PC-9 (cell line): ENCODE measurements around the gene AP1G1.

Source experiments
- CTCF ChIP-seq: fragments of 200-600 bp; sonication (generic); conservative IDR thresholded peaks from 2 replicates; pipeline ENCODE4 v1.6.1; 2017; ENCODE audit warnings: mixed run types, antibody characterized with exemption, mild to moderate bottlenecking, moderate library complexity
- EZH2 ChIP-seq: fragments of 200-600 bp; sonication (generic); IDR thresholded peaks from 2 replicates; pipeline ENCODE4 v1.8.0; 2017; ENCODE audit warnings: antibody characterized with exemption, low read depth

GRCh38 chr16:71703333-71703732 is 105.3 kb downstream of the AP1G1 start:
- TF ChIP-seq CTCF = no peak
- no peak for TF ChIP-seq EZH2
